COLO668 (cell line): ENCODE measurements around the gene NKD2.
A peak's percentile ranks its signal among the peaks of the same experiment; 100 is the strongest.
"Not testable (repeated sequence)": the region's sequence is repeated elsewhere in the genome, so short reads cannot be mapped to it uniquely, and the experiment has no call there.

Source experiments
- DNase-seq: peaks from one replicate; lab custom pipeline; 2025; ENCODE audit not compliant: unreplicated experiment; lab: John Stamatoyannopoulos, UW

The NKD2 gene

GRCh38 chr5:1008451-1009358 lies at the start of gene NKD2:
Gene NKD2, plus strand, starts transcription at chr5:1008802. Its CDS starts 256 bp downstream, at chr5:1009058.
- peak; percentile 56 for DNase-seq

GRCh38 chr5:959581-960531 lies 48.7 kb upstream of the NKD2 start:
- DNase-seq, result no peak

- no peak for DNase-seq
These were observed 48.1 kb upstream of the NKD2 start for GRCh38 chr5:960551-960950.

GRCh38 chr5:961002-961710 lies 47.4 kb upstream of the NKD2 start:
- DNase-seq, result no peak

- DNase-seq, result no peak
These were observed 46.8 kb upstream of the NKD2 start for GRCh38 chr5:961711-962240.

GRCh38 chr5:962386-962785 lies 46.2 kb upstream of the NKD2 start:
- DNase-seq, result no peak

GRCh38 chr5:962801-963200 lies 45.8 kb upstream of the NKD2 start:
- no peak for DNase-seq

- DNase-seq, result no peak
These were observed 45.3 kb upstream of the NKD2 start for GRCh38 chr5:963310-963672.

GRCh38 chr5:963673-964531 lies 44.7 kb upstream of the NKD2 start:
- DNase-seq, result no peak

GRCh38 chr5:964821-965220 lies 43.8 kb upstream of the NKD2 start:
- DNase-seq, result no peak

- no peak for DNase-seq
These were observed 42.8 kb upstream of the NKD2 start for GRCh38 chr5:965604-966344.

GRCh38 chr5:966345-966710 lies 42.3 kb upstream of the NKD2 start:
- no peak for DNase-seq

GRCh38 chr5:966941-967340 lies 41.7 kb upstream of the NKD2 start:
- DNase-seq, result no peak

GRCh38 chr5:968881-969280 lies 39.7 kb upstream of the NKD2 start:
- DNase-seq, result no peak

- no peak for DNase-seq
These were observed 39.2 kb upstream of the NKD2 start for GRCh38 chr5:969408-969839.

- not testable (repeated sequence) for DNase-seq
These were observed 36.0 kb upstream of the NKD2 start for GRCh38 chr5:972575-972974.

- DNase-seq, result no peak
These were observed 31.5 kb upstream of the NKD2 start for GRCh38 chr5:976849-977751.

- DNase-seq, result no peak
These were observed 30.5 kb upstream of the NKD2 start for GRCh38 chr5:978054-978453.
